Astrocyte (in vitro differentiated cells and primary cell): ENCODE results near the gene PAMR1. TPM values are rescaled to one million over a fixed set of nuclear protein-coding genes. Genes with fewer than 3 reads are reported as not detected.

Experiments used
- total RNA-seq: library from RNA; stranded (reverse); gene quantifications from 2 replicates; pipeline ENCODE4 v1.2.1, GENCODE V29; 2021

PAMR1 gene
- total RNA-seq, 1 donor from 2014 or later = 12.6 TPM

Other genes with a start within 250 kb of the PAMR1 start
- gene SLC1A2, start 106.1 kb downstream of the PAMR1 start, total RNA-seq = 0.14 and 0.25 TPM in 2 replicates
- gene FJX1, start 92.8 kb upstream of the PAMR1 start, total RNA-seq = 47.9 and 50.2 TPM in 2 replicates
- gene TRIM44, start 137.2 kb upstream of the PAMR1 start, total RNA-seq = 61.0 and 62.4 TPM in 2 replicates